ENCODE results near the gene BIN1.
"Not testable (repeated sequence)": the region's sequence is repeated elsewhere in the genome, so short reads cannot be mapped to it uniquely, and the experiment has no call there.

The BIN1 gene

GRCh38 chr2:127043367-127044164 is 63.4 kb downstream of the BIN1 start:
- no peak for DNase-seq

DNA sequence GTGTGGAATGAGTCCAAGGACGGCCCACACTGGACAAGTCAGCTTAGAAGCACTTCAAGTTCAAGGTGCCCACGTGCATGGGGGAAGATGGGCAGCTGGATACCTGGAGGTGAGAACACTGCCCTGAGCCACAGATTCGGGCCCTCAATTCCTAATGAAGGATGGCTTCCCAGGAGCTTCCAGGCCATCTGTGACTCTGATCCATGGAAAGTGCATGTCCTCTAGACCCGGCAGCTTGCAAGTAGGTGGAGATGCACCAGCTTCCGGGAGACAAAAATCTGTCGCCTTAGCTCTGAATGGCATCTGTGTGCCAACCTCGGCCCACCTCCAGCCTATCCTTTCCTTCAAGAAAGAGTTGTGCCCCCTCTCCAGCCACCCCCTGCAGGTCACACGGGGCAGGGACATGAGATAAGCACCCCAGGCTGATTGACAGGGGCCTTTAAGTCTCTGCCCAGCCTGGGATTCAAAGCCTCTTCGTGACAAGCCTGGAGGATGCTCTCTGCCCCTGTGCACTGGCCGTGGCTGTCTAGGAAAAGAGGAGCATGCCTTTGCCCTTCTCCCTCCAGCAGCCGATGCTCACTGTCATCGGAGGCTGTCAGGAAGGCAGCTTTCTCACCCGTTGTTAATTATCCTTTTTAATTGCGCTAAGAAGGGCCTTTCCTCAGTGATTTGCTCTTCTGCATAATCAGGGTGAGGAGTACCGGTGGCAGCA is 65.5 kb downstream of the BIN1 start:
- no peak for DNase-seq

DNA sequence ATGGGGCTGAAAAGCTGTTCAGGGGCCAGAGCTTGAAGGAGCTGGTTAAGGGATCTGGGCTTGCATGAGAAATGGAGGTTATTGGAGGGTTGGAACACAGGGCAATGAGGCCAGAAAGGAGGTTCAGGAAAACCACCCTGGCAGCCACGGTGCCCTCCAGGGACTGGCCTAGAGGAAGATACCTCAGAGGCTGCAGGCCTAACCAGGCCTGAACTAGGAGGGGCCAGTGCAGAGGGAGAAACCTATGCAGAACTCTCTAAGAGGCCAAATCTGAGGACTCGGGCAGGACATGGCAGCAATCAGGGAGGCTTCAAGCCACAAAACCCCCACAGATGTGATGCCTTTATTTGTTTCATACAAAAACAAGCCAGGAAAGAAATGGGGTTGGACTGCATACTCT is 66.8 kb downstream of the BIN1 start:
- DNase-seq: no peak

- no peak for DNase-seq
These were observed 67.4 kb downstream of the BIN1 start for GRCh38 chr2:127039387-127040031.

DNA sequence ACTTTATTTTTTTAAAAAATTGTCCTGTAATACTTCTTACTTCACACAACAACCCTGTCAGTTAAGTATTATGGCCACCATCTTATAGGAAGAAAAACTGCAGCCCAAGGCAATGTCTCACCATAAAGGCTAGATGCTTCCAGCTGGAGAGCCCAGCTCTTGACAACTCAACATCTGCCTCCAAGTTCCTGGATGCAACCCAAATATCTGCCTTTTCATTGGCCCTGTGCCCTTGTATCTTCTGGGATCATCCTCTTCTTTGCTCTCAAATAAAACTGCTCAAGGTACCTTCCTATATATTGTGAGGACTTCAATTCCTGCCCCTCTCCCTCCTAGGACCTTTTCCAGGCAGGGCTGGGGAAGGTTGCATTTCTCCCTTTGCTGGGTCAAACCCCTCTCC is 69.5 kb downstream of the BIN1 start:
- no peak for DNase-seq

DNA sequence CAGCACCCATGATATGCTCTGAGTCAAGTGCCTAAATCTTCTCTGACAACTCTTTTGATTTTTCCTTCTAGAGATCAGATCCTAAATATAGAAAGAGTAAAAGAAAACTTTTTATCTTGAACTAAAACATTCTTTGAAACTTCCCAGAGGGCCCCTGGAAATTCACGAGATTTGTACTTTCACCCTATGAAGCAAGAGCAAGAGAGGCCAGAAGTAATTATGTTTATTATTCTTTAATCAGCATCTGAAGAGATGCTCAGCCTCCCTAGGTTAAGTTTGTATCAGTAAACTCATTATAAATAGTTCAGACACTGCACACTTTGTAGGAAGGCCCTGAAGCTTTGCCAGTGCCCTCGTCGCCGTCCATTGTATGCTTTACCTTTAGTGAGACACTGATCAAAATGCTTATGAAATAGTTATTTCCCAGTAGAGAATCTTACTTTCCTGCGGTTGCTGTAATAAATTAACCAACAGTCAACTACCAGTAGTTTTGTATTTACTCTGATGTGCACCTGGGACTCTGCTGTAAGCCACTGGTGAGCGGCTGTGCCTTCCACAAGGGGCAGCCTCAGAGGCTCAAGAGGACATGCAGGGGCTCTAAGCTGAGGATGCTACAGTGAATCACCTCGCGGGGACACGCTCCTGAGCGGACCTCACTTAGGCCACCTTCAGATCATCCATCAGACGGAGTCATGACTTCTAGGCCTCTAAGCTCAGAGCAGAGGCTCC is 71.9 kb downstream of the BIN1 start:
- no peak for DNase-seq

DNA sequence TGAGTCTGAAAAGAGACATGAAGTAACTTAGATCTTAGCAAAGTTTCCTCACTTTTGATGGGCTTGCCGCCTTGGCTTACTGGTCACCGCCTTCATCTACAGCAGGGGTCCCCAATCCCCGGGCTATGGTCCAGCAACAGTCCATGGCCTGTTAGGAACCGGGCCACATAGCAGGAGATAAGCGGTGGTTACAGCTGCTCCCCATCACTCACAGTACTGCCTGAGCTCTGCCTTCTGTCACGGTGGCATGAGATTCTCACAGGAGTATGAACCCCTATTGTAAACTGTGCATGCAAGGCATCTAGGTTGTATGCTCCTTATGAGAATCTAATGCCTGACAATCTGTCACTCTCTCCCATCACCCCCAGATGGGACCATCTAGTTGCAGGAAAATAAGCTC is 72.9 kb downstream of the BIN1 start:
- DNase-seq: no peak

GRCh38 chr2:127032621-127033020 is 74.3 kb downstream of the BIN1 start:
- no peak for DNase-seq

DNA sequence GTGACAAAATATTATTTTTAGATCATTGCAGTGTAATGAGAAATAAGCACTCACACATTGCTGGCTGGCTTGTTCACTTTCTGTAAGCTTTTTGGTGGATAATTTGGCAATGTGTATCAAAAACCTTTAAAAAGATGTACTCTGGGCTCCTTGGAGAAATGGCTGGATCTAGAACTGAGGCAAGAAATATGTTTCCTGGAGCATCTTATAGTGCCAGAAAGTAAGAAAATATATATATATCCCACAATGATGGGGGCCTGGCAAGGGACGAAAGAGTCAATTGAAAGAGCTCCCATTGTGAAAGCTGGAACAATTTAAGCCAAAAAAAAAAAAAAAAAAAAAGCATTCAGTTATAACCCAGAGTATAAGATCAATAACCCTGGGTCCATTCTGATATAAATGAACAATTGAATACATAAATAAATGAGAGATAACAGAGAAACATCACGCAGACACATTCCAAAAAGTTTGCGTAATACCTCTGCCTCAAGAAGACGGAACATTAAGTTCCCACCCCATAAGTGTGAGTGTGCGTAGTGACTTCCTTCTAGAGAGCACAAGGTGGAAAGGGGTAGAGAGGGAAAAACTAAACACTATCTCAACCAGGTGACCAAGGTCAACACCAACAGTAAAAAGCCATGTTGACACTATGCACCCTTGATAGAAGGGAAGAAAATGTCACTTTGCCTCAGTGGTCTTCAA is 77.5 kb downstream of the BIN1 start:
- DNase-seq: no peak

- DNase-seq: not testable (repeated sequence)
These were observed 78.2 kb downstream of the BIN1 start for GRCh38 chr2:127028745-127029144.

GRCh38 chr2:127027715-127028114 is 79.2 kb downstream of the BIN1 start:
- peak; percentile 8 to 16 for DNase-seq

DNA sequence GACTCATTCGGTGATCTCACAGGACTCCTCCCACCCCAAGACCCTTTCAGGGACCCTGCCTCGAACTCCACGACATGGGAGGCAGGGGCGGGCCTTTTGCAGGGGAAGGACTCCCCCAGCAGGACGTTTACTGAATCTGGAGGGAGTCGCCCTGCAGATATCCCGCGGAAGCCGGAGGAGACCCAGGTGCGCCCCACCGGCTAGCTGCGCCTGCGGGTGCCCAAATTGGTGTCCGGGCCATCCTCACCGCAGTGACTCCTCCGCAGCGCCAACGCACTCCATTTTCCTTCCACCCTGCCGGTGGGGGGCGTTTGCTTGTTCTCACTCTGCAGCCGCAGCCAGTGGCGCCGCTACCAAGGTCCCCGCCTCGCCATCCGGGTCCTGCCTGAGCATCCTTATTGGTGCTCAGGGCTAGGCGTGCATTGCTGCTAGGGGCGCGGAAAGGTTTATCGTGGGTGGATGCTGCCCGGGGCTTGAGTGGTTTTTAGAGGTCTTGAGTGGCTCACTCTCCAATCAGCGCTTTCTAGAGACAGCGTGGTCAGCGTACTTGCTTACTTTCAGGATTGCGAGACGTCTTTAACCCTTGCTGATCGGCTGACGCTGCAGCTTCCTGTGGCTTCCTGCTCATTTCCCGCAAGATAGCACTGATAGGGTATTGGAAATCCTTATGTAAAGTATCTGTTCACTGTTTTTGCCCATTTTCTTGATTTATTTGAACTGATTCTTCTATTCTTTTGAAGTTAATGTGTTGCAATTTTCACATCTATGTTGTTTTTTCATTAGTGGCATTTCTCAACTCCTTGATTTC is 81.4 kb downstream of the BIN1 start:
- DNase-seq: no peak

GRCh38 chr2:127024769-127025358 is 82.1 kb downstream of the BIN1 start:
- DNase-seq: no peak

DNA sequence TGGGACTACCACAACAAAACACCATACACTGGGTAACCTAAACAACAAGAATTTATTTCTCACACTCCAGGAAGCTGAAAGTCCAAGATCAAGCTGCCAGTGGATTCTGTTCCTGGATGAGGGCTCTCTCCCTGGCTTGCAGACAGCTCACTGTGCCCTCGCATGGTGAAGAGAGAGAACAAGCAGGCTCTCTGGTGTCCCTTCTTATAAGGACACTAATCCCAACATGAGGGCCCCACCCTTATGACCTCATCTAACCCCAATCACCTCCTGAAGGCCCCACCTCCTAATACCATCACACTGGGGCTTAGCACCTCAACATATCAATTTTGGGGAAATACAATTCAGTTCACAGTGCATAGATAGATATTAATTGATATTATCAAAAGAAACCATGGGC is 83.5 kb downstream of the BIN1 start:
- no peak for DNase-seq

DNA sequence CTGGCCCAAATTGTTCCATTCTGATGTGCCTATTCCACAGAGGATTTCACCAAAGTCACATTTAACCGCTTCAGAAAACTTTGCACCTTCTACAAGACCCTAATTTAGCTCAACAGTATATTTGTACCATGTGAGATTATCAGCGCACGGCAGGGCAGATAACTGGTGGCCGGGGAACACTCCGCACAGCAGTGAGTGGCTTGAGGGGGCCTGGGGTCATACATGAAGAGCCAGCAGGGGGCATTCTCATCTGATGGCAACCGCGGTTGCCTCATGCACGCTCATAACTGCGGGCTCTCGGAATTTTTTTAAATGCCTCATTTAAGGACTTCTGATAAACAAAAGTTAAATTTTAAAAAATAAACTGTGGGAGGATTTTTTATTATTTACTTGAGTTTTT is 84.1 kb downstream of the BIN1 start:
- no peak for DNase-seq

DNA sequence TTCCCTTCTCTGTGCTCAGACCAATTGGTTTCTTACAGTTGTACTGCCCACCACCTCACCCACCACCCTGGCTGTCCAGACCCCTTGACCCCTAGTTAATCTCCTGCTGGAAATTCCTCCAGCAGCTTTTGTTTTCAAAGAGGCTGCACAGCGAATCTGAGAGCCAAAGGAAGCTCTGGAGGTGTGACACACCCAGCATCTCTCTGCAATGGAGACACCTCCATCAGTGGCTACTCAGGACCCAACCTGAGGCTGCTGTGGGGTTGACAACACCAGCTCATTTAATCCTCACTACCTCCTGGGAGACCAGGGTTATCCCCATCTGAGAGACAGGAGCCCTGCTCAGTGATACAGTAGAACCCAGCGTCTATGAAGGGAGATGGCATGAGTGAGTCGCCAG is 86.4 kb downstream of the BIN1 start:
- DNase-seq: no peak

- no peak for DNase-seq
These were observed 89.4 kb downstream of the BIN1 start for GRCh38 chr2:127017548-127017947.

DNA sequence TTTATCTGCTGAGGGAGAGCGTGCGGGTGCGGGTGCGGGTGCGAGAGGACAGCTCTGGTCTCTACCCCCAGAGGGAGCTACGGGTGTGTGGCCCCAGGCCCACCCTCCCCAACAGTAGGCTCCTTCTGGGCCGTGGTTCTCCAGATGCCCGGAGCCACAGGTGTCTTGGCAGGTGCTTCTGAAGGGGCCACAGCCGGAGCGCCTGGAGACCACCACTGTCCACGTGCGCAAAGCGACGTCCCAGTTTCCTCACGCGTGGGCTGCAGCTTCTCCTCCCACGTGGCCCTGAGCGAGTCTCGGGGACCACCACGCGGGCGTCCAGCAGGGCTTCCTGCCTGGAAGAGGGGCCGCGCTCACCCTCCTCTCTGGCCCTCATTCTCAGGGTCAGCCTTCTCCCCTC is 90.6 kb downstream of the BIN1 start:
- DNase-seq: no peak

GRCh38 chr2:127015106-127015910 is 91.6 kb downstream of the BIN1 start:
- no peak for DNase-seq

DNA sequence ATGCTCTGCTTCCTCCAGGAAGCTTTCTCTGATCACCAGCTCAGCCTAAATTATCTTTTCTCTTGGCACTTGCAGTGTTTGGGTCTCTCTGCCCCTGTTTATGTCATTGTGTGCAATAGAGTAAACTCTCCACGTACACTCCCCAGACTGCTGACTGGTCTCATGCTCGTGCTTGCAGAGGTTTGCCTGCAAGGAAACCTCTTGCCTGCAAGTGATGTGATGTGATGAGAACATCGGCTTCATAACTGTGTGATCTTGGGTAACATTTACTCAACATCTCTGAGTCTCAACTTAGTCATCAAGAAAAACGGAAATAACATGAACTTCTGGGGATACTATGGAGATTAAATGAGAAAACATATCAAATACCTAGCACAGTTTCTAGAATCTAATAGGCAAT is 92.3 kb downstream of the BIN1 start:
- no peak for DNase-seq

- no peak for DNase-seq
These were observed 92.7 kb downstream of the BIN1 start for GRCh38 chr2:127014224-127014623.
